GM21367 (cell line): ENCODE results near the gene ZCWPW2.

Source experiments
- ATAC-seq: cut with Tn5 transposase; IDR thresholded peaks from one replicate; pipeline ENCODE4 v1.9.1; 2021; ENCODE audit not compliant: unreplicated experiment

ZCWPW2 gene

DNA sequence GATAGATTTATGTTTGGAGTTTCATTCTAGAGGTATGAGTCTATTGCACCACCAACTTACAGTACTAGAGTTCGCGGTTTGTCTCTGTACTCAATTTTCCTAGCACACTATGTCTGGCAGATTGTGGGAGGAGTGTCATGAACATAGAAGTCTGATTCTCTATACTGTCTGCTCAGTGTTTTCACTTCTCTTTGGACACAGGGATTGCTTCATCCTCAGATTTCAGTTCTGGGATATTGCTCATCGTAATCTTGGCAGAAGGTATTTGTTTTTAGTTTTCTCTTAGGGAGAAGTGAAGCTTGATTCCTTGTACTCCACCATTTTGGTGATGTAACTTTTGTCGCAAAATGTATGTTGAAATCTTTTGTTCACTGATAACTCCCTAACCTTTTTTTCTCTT lies 27.9 kb downstream of the ZCWPW2 start:
- no peak for ATAC-seq

DNA sequence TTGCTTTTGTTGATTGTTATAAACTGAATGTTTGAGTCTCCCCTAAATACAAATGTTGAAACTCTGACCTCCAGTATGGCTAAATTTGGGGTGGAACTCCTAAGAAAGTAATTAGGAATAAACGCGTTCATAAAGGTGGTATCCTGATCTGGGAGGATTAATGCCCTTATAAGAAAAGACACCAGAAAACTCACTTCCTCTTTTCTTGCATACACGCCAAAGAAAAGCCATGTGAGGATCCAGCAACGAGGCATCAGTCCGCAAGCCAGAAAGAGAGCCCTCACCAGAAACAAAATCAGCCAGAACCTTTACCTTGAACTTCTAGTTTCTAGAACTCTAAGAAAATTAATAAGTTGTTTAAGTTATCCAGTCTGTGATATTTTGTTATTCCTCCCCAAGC lies 37.5 kb downstream of the ZCWPW2 start:
- ATAC-seq = no peak

DNA sequence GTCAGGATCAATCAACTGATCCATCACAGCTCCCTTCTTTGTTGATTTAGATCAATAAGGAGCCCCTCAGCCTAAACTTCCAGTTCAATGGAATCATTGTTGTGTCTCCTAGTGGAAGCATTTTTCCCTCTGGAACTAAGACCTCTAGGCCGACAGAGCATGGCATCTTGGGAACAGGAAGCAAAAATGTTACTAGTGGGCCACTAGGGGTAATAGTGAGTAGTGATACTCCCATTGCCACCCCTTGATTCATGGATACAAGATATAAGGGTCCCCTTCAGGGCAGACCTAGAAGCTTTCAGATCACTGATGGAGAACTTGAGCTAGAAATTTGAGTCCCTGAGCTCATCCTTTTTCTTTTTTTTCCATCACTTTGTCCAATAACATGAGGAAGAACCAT lies 40.5 kb downstream of the ZCWPW2 start:
- ATAC-seq = no peak

DNA sequence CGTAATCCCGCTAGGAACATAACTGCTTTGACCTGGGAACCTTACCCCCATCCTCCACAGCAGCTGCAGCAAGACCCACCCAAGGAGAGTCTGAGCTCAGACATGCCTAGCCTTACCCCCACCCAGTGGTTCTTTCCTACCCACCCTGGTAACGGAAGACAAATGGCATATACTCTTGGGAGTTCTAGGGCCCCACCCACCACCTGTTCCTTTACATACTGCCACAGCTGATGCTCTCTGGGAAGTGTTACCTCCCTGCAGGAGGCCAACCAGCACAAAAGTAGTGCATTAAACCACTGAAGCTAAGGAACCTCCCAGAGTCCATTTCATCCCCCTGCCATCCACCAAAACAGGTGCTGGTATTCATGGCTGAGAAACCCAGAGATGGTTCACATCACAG lies 50.7 kb downstream of the ZCWPW2 start:
- no peak for ATAC-seq

DNA sequence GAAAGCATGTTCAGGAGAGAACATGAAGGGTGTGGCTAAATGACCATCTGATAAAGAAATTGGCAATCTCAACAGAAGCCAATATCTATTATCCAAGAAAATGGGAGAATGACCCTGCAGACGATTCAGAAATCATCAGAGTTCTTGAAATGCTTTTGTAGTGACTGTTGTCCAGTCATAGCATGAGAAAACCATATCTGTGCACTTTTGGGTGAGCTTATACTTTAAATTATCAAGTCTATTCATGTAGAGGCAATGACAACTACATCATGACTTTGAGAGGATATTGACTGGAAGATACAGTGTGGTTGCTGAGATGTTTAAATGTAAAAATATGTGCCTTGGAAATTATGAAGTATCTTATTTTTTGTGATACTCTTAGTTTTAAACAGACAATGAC lies 57.7 kb downstream of the ZCWPW2 start:
- ATAC-seq = no peak

DNA sequence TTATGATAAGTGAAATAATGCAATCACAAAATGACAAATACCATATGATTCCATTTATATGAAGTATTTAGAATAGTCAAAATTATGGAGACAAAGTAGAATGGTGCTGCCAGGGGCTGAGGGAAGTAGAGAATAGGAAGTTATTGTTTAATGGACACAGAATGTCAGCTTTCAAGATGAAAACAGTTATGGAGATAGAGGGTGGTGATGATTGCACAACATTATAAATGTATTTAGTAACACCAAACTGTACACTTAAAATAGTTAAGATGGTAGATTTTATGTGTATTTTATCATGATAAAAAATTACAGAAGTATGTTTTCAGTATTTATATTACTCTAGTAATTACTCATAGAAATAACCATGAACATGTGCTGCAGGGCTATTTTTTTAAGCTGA lies 100.9 kb downstream of the ZCWPW2 start:
- ATAC-seq = no peak

DNA sequence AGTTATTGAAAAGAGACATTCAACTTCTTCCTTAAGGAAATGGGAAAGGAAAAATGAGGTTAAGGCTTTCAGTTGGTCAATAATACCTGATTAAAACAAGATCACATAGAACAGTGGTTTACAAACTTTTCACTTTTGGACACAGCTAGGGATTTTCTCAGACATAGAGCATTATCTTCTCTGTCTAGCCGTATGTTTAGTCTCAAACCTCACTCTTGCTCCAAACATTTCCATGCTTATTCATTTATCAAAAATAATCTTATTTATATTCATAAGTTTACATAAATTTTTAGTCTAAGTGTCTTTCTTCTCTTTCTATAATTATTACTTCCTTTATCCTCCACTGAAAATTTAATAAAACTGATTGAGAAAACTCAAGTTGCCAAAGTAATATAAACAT lies 114.3 kb downstream of the ZCWPW2 start:
- ATAC-seq = no peak

DNA sequence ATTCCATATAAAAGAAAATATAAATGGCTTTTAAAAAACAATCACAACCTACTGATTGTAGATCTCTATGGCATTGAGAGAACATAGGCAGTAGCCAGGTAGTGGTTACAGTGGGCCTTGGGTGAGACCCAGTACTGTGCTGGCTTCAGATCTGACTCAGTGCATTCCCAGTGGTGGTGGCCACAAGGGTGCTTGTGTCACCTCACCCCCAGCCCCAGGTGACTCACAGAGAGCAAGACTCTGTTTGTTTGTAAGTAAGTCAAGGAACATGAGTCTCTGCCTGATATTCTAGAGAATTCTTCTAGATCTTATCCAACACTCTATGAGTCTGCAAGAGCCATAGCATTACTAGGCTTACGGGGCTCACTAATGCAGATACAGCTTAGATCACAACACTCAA lies 118.9 kb downstream of the ZCWPW2 start:
- no peak for ATAC-seq

DNA sequence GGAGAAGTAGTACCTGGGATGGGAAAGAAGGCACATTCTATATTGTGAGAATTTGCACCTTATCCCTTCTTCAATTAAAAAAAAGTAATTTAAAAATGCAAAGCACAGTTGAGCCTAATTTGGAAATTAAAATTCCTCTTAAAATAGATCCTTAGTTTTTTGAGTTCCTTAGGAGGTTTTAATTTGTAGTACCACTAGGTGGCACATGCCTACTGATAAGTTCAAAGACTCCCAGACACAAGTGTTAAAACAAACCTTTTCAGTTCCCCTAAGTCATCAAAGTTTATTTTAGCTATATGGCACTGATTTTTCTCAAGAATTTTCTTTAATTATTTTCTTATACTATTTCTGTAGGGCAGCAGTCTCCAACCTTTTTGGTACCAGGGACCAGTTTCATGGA lies 127.7 kb downstream of the ZCWPW2 start:
- no peak for ATAC-seq

DNA sequence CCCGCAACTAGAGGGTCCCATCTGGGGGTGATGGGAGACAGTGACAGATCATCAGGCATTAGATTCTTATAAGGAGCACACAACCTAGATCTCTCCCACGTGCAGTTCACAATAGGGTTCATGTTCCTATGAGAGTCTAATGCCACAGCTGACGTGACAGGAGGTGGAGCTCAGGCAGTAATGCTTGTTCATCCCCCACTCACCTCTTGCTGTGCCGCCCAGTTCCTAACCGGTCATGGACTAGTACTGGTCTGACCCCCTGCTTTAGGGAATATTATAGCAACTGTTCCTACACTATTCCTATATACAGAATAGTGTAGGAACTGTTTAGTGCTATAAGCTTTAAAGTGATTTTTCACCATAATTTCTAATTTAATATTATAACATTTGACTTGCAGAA lies 128.2 kb downstream of the ZCWPW2 start:
- ATAC-seq = no peak

DNA sequence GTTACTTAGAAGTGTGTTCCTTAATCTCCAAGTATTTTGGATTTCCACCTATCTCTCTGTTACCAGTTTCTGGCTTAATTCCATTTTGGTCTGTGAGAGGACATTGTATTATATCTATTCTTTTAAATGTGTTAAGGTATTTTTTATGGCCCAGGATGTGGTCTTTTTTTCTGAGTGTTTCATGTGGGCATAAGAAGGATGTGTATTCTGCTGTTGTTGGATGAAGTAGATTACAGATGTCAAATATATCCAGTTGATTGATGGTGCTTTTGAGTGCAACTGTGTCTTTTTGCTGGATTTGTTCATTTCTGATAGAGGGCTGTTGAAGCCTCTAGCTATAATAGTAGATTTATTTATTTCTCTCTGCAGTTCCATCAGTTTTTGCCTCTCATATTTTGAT lies 136.6 kb downstream of the ZCWPW2 start:
- no peak for ATAC-seq

DNA sequence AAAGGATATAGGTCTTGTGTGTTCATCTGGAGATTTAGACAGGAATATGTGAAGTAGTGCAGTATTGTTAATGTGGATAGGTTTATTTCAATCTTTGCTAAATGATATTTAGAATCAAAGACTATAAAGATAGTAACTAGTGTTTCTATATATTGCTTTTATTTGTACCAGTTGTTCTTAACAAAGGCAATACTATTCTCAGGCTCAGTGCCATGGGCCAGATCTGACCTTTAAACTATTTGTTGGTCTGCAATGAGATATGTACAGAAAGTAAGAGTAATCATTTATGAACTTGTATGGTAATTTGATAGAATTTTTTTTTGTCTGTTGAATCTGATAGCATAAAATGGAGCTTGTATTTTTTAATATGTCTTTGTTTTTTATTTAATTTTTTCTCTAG lies 146.8 kb downstream of the ZCWPW2 start:
- ATAC-seq = no peak

DNA sequence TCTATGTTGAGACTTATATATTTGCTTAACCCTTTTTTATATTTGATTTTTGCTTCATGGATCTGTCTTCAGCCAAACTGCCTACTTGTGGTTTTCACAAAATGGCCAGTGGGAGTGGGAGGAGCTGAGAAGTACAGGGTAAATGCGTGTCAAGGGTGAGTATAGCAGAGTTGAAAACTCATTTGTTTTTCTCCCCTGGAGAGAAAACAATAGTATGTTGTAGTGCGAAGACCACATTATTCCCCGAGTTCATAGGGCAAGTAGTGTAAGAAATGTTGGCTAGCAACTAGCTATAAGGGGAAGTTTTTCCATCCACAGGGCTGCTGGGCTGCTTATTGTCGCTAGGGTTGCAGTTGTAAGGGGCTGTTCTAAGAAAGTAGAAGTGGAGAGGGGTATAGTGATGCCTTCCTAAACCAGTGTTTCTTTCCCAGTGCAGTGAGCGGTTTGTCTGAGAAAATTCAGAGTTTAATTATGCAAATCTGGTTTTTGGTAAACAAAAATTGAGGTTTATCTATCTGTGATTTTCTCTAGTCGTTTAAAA lies 153.9 kb downstream of the ZCWPW2 start:
- no peak for ATAC-seq

DNA sequence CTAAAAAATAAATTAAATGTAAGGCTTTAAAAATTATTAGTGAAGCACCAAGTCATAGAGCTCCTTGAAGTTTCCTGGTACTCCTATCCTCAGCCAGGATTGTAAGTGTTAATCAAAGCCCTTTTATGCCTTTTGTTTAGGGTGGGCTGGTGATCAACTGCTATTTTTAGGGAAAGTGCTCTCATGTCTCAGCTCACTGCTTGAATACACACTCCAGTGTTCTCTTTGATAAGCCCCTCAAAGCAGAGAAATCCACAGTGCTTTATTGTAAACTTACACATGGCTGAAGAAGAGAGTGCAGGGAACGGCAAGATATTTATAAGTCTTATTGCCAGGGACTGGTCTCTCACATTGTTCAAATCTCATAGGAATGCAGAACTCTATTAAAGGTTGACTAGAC lies 156.5 kb downstream of the ZCWPW2 start:
- no peak for ATAC-seq

DNA sequence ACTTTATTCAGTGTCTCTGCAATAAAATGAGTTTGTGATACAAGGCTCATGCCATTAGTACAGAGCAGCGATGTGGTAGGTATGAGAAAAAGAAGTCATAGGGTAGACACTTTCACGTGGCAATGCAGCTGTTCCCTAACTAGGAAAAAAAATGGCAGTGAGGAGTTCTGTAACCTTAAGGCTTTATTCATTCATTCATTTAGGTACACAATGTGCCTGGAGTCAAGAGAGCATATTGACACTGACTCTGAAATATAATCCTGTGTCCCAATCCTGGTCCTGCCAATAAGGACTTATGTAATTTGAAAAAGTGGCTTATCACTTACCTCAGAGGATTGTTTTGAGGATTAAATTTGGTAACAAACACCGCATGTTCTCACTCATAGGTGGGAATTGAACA lies 173.1 kb downstream of the ZCWPW2 start:
- ATAC-seq = no peak

DNA sequence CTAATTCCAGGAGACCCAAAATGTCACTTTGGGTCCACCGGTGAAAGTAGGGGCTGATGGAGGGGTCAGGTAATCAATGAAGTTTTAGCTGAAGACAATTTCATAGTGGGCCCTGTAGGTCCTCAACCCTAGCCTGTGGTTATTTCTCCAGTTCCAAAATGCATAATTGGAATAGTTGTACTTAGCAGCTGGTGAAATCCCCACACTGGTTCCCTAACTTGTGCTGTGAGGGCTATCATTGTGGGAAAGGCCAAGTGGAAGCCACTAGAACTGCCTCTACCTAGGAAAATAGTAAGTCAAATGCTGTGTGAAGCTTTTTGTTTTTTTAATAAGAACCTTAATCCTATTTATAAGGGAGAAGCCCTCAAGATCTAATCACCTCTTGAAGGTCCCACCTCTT lies 193.8 kb downstream of the ZCWPW2 start:
- no peak for ATAC-seq

DNA sequence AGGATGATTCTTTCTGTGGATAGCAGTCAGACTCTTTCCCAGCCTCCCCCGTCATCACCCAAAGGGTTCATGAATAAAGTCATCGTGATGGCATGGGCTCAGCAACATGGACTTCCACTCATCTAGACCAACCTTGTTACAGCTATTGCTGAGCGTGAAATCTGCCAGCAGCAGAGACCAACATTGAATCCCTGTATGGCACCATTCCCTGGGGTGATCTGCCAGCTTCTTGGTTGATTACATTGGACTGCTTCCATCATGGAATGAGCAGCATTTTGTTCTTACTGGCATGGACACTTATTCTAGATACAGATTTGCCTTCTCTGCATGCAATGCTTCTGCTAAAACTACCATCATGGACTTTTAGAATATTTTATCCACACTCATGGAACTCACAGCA lies 195.7 kb downstream of the ZCWPW2 start:
- ATAC-seq = no peak

DNA sequence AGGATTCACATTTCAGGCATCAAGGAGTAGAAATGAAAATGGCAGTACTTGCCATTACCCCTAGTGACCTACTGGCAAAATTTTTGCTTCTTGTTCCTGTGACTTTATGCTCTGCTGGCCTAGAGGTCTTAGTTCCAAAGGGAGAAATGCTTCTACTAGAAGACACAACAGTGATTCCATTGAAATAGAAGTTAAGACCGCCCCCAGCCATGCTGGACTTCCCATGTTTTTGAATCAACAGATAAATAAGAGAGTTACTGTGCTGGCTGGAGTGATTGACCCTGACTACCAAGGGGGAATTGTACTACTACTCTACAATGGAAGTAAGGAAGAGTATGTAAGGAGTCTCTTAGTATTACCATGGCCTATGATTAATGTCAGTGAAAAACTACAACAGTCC lies 196.3 kb downstream of the ZCWPW2 start:
- ATAC-seq = no peak

DNA sequence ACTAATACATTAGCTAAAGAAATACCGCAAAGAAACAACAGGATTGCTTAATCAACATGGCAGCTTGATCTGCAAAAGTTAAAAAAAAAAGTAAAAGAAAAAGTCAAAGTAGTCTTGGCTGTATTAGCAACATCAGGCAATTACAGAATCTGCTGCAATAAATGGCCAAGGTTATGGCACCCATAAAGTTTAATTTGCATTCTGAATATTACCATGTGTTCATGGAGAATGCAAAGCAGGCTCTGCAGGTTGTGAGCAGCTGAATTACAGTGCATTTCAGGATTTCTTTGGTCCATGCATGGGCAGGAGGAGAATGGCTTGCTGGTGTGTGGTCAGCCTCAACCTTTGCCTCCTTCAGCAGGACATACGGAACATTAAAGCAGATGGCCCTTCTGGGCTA lies 199.2 kb downstream of the ZCWPW2 start:
- ATAC-seq = no peak

DNA sequence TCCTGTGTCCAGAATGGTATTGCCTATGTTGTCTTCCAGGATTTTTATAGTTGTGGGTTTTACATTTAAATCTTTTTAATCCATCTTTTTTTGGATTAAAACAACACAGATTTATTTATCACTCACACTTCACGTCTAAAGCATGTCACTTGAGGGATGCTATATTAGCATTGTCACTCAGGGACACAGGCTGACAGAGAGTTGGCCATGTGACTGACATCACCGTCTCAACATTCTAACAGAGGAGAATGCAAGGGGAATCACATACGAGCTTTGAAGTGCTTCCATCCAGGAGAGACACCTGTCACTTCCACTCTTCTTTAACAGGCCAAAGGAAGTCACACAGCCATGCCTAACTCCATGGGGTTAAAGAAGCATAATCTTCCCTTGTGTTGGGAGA lies 204.7 kb downstream of the ZCWPW2 start:
- no peak for ATAC-seq

DNA sequence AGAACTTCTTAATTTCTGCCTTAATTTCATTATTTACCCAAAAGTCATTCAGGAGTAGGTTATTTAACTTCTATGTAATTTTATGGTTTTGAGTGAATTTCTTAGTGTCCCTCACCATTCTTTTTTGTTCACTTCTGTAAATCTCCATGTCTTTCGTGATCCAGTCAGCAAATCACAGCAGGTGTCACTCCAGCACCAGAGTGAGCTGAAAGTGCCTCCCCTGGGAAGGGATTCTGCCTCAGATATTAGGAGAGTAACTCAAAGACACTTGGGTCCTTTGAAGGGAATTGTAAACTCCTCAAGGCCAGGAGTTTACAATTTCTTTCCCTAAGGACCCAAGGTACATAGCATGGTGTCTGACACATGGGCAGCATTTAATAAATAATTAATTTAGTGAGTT lies 207.7 kb downstream of the ZCWPW2 start:
- ATAC-seq = no peak

DNA sequence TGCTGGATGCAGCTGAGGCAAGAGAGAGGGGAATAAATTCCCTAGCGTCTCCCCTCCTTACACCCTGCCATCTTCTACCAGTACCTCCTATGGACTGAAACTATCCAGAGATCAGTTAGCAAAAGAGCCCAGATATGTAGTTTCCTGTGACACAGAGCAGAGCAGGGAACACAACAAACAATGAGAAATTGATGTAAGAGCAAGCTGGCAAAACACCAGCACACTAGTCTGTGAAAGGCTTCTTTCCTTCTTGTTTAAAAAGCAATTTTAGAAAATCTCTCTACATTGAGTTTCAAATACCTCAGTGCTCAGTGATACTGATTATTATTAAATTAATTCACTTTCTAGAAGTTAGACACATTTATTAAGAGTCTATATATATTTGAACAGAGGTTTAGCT lies 215.7 kb downstream of the ZCWPW2 start:
- ATAC-seq = no peak

DNA sequence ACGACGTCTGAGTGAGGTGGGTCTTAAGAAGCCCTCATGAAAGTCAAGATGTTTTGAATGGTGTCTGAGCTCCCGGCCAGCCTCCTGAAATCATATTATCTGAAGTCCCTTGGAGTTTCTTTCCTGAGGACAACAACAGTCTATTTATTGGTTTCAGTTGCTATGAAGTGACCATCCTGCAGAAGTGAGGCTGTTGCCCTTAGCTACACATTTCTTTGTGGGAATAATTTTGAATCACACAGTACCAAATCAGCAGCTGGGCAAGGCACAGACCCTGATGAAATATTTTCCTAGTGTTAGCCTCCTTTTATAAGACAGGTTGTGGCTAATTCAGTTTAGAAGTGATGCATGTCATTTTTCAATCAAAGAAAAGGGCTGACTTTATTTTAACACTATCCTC lies 220.8 kb downstream of the ZCWPW2 start:
- no peak for ATAC-seq

DNA sequence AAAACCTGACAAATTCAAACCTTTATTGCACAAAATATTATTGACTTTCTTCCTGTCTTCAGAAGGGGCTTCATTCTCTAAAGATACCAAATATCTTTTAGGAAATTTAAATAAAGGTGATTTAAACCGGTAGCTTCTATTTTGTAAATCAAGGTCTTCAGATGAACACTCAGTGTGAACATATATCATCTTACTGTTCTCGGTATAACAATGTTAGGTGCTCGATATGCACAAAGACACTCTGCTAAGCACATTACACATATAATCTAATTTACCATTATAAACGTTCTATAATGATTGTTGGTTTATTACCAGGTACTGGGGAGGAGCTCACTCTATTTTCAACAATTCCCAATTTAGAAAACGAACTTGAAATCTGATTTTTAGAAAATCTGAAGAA lies 225.5 kb downstream of the ZCWPW2 start:
- ATAC-seq = no peak
